HG03103 (cell line): ENCODE results near the gene KDM4B.

Experiments
- ATAC-seq: cut with Tn5 transposase; IDR thresholded peaks from one replicate; pipeline ENCODE4 v1.9.1; 2021; ENCODE audit warnings: low read depth; ENCODE audit not compliant: unreplicated experiment

Gene KDM4B

GRCh38 chr19:5030822-5031221, 61.9 kb downstream of the KDM4B start:
- ATAC-seq: no peak

GRCh38 chr19:5031231-5032100, 62.6 kb downstream of the KDM4B start:
- ATAC-seq: no peak

GRCh38 chr19:5032101-5032967, 63.4 kb downstream of the KDM4B start:
- ATAC-seq: no peak

- no peak for ATAC-seq
Measured at GRCh38 chr19:5035105-5035761, 66.3 kb downstream of the KDM4B start.

DNA sequence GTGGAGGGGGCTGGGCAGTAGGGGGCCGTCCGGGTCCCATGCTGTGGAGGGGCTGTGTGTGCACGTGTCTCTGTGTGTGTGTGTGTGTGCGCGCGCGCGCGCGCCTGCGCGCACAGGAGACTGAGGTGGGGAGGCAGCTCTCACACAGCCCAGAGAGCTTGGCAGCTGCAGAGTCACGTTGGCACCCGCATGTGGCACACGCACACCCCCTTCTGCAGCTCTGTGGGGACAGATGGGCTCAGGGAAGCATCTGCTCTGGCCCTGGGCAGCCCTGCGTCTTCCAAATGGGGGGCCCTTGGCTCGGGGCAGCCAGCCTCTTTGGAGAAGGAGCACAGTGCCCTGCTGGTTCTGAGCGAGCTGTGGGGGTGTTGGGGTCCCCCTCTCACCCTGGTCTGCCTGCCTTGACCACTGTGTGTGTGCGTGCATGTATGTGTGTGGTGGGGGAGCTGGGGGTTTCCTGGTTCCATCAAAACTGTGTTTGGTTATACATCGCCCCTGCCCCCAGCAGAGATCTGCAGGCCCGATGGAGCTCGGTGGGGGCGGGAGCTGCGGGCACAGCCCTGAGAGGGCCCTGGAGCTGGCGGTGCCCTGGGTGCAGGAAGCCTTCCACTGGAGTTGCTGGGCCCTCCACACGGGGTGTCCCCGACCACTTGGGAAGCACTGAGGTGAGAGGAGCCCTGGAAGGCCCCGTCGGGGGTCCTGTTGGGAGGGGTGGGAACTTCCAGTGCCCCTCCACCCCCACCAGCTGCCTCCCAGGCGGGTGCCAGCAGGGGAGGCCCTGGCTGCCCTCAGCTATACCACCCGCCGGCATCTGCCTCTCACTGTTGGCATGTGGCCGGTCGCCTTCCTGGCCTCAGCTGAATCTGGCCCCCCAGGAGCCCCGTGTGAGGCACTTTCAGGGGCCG, 67.1 kb downstream of the KDM4B start:
- no peak for ATAC-seq

DNA sequence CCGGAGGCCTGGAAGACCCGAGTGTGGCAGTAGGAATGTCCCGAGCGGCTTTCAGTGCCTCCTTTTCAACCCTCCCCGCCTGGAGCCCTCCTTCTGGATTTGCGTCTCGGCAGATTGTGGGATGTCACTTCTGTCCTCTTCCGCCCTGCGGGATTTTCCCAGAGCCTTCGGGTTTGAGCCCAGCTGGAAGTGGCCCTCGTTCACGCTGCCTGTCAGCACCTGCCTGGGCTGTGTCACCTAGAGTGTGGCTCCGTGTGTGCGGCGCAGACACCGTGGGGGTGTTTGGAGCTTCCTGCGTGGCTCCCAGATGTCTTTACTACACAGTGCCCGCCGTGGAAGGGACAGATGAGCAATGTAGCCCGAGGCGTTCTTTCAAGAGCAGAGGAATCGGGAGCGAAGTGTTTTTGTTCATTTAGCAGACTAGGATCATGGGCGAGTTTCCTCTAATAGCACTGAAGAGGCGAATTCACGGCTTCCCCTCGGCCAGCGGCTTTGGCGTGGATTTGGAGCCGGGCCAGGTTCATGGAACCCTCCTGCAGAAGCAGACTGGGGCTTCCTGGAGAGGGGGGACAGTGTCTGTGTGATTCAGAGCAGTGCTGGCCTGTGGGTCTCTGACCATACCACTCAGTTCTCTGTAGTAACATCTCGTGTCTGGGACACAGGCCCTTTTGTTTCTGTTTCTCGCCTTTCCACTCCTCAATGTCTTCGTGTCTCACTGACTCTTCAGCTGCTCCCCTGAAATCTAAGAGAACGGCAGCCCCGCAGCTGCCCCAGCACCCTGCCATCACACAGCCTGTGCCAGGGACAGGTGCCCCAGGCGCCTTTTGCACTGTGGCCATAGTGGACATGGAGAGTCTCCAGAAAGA, 68.0 kb downstream of the KDM4B start:
- ATAC-seq: no peak

GRCh38 chr19:5037936-5038335, 69.0 kb downstream of the KDM4B start:
- ATAC-seq: no peak

DNA sequence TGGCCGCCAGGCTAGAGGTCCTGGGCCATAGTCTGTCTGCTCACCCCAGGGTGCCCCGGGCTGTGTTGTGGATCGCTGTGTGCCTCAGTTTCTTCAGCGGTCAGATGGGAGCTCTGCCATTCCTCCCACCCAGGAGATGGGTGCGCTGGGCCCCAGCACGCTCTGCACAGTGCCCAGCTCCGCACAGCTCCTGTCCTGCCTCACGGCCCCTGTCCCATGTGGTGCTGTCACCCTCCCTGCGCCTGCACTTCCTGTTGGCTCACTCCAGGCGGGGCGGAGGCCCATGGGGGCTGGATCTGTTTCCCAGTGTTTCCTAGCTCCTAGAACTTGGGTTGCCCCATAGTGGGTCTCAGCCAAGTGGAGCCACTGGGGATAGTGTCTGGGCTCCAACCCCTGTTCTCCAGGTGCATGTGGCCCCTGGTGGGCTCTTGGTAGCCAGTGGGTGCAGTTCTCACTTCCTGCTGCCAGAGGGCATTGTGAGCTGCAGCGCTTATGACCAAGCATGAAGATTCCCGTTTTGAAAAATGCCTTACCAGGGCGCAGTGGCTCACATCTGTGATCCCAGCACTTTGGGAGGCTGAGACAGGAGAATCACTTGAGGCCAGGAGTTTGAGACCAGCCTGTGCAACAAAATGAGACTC, 69.8 kb downstream of the KDM4B start:
- ATAC-seq: no peak

DNA sequence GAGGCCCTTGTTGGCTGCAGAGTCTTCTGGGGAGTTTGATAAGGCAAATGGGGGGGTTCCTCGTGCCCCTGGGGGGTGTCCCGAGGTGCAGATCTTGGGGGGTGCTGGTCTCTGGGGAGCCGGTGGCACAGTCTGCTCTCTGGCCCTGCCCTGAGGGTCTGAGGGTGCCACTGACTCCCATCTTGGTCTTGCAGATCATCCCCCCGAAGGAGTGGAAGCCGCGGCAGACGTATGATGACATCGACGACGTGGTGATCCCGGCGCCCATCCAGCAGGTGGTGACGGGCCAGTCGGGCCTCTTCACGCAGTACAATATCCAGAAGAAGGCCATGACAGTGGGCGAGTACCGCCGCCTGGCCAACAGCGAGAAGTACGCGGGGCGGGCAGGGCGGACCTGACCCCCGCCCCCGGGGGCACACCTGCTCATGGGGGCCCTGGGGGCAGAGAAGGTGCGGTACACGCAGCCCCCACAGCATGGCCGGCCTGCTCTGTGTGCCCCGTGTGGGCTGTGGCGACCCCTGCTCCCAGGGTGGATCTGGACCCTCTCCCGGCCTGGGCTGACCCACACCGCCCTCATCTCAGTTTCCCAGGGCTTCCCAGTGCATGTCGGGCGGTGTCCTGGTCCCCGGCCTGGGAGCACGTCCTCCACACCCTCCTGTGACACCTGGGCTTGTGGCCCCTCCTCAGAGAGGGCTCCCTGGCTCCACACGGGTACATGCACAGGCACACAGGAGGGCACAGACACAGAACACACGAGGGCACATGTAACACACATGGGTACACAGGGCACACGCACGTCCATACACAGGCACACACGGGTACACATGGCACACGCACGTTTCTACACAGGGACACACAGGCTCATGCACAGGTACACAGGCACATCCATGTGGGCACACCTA, 71.0 kb downstream of the KDM4B start:
- no peak for ATAC-seq

DNA sequence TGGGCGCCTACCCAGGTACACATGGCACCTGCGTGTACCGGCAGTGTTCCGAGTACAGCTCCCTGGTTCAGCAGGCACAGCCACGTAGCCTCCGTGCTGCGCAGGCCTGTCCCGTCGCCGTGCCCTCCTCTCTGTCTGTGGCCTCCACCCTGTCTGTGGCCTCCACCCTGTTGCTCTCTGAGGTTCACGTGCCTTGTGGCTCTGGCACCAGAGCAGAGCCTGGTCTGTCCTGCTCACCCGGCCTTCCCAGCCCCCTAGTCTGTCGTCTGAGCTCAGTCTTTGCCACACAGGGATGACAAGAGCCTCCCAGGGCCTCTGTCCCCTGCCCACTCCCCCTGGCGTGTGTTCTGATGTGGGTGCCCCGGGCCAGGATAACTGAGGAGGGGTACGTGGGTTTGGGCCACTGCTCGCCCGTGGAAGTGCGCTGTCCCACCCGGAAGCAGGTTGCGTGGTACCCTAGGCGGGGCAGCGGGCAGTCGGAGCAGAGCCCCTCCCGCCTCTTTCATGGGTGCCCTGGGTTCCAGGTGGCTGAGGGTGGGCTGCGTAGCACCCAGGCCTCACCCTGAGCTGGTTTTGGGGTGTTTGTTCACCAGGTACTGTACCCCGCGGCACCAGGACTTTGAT, 71.7 kb downstream of the KDM4B start:
- no peak for ATAC-seq

DNA sequence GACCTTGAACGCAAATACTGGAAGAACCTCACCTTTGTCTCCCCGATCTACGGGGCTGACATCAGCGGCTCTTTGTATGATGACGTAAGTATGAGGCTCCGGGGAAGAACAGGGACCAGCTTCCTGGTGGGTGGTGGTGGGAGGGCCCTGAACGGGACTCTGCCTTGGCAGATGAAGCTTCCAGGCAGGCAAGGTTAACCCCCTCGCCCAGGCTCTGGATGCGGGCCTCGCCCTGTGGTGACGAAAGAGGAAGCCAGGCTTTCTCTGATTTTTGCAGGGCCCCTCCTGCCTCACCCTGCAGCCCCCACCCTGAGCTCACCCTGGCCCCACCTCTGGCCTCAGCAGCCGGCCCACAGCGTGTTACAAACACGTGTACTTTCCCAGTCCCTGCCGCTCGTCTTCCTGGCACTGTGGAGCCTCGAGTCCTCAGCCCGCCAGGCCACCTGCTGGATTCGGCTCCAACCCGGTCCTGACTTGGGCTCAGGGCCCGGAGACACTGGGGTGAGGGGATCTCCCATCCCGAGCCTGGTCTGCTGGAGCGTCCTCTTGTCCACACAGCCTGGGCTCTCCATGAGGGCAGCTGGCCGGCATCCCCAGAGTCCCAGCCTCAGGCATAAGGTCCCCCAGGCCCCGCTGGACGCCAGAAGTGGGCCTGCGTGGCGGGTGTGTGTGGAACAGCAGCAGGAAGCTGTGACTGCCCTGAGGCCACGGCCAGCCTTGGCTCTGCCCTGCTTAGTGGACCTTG, 72.4 kb downstream of the KDM4B start:
- ATAC-seq: no peak

DNA sequence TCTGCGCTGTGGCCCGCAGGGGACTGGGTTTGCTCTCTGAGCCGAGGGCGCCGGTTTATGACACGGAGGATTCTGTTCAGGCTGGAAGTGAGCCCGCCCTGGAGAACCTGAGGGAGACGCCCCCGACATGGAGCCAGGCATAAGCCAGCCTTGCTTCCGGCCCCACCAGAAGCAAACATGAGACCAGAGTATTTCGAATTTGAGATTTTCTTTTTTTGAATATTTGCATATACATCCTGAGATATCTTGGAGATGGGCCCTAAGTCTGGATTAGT, 72.9 kb downstream of the KDM4B start:
- no peak for ATAC-seq

DNA sequence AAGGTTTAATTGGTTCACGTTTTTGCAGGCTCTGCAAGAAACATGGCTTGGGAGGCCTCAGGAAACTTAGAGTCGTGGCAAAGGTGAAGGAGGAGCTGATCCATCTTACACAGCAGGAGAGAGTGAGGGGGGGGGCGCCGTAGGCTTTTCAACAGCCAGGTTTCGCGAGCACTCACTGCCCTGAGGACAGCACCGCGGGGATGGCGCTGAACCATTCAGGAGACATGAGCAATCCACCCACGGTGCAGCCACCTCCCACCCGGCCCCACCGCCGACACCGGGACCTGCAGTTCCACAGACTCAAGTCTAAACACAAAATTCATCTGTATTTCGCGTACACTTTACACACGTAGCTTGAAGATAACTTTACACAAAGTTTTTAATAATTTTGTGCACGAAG, 73.6 kb downstream of the KDM4B start:
- no peak for ATAC-seq

GRCh38 chr19:5045029-5045428, 76.1 kb downstream of the KDM4B start:
- ATAC-seq: no peak

- ATAC-seq: no peak
Measured at GRCh38 chr19:5045956-5046338, 77.0 kb downstream of the KDM4B start.

- ATAC-seq: no peak
Measured at GRCh38 chr19:5046339-5047039, 77.6 kb downstream of the KDM4B start.
